OCI-LY3 (cell line): ENCODE results near the gene MRPL16.

ENCODE experiments used
- EZH2phosphoT487 ChIP-seq: fragments of 200-600 bp; shearing (Covaris generic); IDR thresholded peaks from 2 replicates; pipeline ENCODE4 v1.6.1; 2018; ENCODE audit warnings: antibody characterized with exemption, mixed run types, low read depth
- TF ChIP-seq, protein P1 (sequence below): fragments of 200-600, 300-600 bp; sonication (generic); IDR thresholded peaks from 2 replicates; pipeline ENCODE4 v1.5.1; 2014; ENCODE audit warnings: antibody characterized with exemption, low read length, low read depth

DNA sequence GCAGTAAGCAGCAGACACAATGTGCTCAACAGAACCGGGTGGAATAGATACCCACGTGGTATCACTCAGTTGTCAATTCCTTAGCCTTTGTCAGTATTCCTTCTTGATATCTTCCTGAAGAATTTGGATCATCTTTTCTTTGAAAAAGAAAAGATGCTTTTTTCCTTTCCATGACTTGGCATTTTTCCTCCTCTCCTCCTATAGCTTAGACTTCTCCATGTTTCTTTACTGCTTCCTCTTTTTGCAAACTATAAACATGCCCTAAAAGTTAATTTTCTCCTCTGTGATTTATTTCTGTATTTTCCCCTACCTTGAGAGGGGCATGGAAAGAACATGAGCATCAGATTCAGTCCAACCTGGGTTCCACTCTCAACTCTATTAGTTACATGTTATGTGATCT lies 23.0 kb upstream of the MRPL16 start:
- TF ChIP-seq, protein P1, sequence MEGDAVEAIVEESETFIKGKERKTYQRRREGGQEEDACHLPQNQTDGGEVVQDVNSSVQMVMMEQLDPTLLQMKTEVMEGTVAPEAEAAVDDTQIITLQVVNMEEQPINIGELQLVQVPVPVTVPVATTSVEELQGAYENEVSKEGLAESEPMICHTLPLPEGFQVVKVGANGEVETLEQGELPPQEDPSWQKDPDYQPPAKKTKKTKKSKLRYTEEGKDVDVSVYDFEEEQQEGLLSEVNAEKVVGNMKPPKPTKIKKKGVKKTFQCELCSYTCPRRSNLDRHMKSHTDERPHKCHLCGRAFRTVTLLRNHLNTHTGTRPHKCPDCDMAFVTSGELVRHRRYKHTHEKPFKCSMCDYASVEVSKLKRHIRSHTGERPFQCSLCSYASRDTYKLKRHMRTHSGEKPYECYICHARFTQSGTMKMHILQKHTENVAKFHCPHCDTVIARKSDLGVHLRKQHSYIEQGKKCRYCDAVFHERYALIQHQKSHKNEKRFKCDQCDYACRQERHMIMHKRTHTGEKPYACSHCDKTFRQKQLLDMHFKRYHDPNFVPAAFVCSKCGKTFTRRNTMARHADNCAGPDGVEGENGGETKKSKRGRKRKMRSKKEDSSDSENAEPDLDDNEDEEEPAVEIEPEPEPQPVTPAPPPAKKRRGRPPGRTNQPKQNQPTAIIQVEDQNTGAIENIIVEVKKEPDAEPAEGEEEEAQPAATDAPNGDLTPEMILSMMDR, result no peak
- no peak for TF ChIP-seq EZH2phosphoT487
